Activated CD4-positive, alpha-beta T cell treated with anti-CD3 and anti-CD28 coated beads, Interleukin-2, amount 10 ng/mL, durations not matched to agents 7 days and 5 days (primary cell): ENCODE data around the gene ASB18. TPM values are rescaled to one million over a fixed set of nuclear protein-coding genes. Genes with fewer than 3 reads are reported as not detected.

Experiments used
- CTCF ChIA-PET: fragments of 350-600 bp; sonication (Branson Sonifier 250); formaldehyde crosslinking; loops from one replicate; lab custom pipeline; 2021; ENCODE audit warnings: antibody characterized with exemption; lab: Charles Lee
- POLR2A ChIA-PET: fragments of 350-600 bp; sonication (Branson Sonifier 250); formaldehyde crosslinking; loops from one replicate; lab custom pipeline; 2021; ENCODE audit warnings: antibody characterized with exemption; lab: Charles Lee
- DNase-seq: peaks from one replicate; pipeline ENCODE4 v3.0.0-alpha.2; 2020
- H3K27ac Mint-ChIP-seq: one replicate; pipeline ENCODE4 v1.8.0; 2021; ENCODE audit warnings: mild to moderate bottlenecking, moderate library complexity, mixed read lengths
- H3K27me3 Mint-ChIP-seq: one replicate; pipeline ENCODE4 v1.8.0; 2021; ENCODE audit warnings: mixed read lengths
- H3K36me3 Mint-ChIP-seq: one replicate; pipeline ENCODE4 v1.8.0; 2021; ENCODE audit warnings: low read depth, mixed read lengths
- H3K4me1 Mint-ChIP-seq: one replicate; pipeline ENCODE4 v1.8.0; 2021; ENCODE audit warnings: mixed read lengths
- H3K4me3 Mint-ChIP-seq: one replicate; pipeline ENCODE4 v1.8.0; 2021; ENCODE audit warnings: mild to moderate bottlenecking, moderate library complexity, mixed read lengths
- H3K9me3 Mint-ChIP-seq: one replicate; pipeline ENCODE4 v1.8.0; 2021; ENCODE audit warnings: mixed read lengths
- total RNA-seq, 2 experiments: library from RNA; stranded (reverse); gene quantifications; one replicate each; pipeline ENCODE4 v1.2.3, GENCODE V29; 2021

ASB18 gene
- total RNA-seq, 2 experiments from 2014 or later: not detected

- H3K36me3 Mint-ChIP-seq: no peaks in the 10 kb centered on the region
- CTCF ChIA-PET: interaction anchor here (1.0 kb wide), 1 partner anchor 18 kb away, joined by 3 read pairs; no protein-coding TSS in a partner anchor
Observed at GRCh38 chr2:236223675-236224074, 40.5 kb downstream of the ASB18 start.

GRCh38 chr2:236221798-236222197 is 42.4 kb downstream of the ASB18 start:
- DNase-seq: no peak
- Mint-ChIP-seq H3K27me3 (peaks cover 3% of the 10 kb centered on the region), H3K4me3 (no peak overlapping the region), H3K36me3 (no peaks in the 10 kb centered on the region), H3K4me1 (no peaks in the 10 kb centered on the region), H3K27ac (no peak overlapping the region), H3K9me3 (no peaks in the 10 kb centered on the region)
- ChIA-PET CTCF (no interaction called here), POLR2A (no interaction called here)

More at GRCh38 chr2:236223675-236224074, 40.5 kb downstream of the ASB18 start:
- H3K9me3 Mint-ChIP-seq: peaks cover 6% of the 10 kb centered on the region
- H3K27ac Mint-ChIP-seq: no peak overlapping the region
- POLR2A ChIA-PET: no interaction called here
- H3K4me3 Mint-ChIP-seq: no peak overlapping the region
- H3K4me1 Mint-ChIP-seq: no peaks in the 10 kb centered on the region
- no peak for DNase-seq
- H3K27me3 Mint-ChIP-seq: peaks cover 4% of the 10 kb centered on the region

DNA sequence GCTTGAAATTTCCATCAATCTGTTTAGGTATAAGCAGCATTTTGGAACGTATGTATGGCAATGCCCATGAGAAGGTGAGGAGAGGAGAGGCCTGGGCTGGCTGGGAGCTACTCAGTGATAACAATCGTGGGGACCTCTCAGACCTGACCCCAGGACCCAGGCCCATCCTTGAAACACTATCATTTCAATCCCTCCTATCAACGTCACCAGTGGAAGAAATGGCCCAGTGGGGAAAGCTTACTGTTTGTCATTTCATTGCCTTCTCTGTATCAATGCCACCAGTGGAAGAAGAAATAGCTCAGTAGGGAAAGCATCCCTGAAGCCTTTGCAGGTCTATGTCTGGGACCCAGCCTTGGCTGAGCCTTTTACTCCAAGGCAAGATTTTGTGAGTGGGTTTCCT is 44.8 kb downstream of the ASB18 start:
- ChIA-PET POLR2A (no interaction called here), CTCF (no interaction called here)
- no peak for DNase-seq
- no peak overlapping the region for H3K27ac Mint-ChIP-seq
- no peaks in the 10 kb centered on the region for H3K9me3 Mint-ChIP-seq
- H3K4me3 Mint-ChIP-seq: no peak overlapping the region
- H3K4me1 Mint-ChIP-seq: no peaks in the 10 kb centered on the region
- H3K27me3 Mint-ChIP-seq: peaks cover 1% of the 10 kb centered on the region
- H3K36me3 Mint-ChIP-seq: no peaks in the 10 kb centered on the region

DNA sequence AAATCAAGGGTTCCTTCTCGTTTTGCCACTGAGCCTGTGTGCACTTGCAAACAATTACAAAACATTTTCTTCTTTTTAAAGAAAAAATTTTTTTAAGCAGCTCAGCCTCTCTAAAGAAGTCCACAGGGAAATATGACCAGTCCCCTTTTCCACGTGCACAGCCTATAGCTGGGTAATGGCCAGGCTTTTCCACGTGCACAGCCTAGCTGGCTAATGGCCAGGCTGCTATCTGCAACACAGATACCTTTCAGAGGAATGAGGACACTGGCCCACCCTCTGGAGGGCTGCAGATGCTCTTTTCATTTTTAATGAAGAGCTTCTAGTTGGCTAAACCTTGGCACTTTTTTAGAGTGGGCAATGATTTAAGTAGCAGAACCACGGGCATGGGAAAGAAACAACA is 46.3 kb downstream of the ASB18 start:
- no peaks in the 10 kb centered on the region for H3K36me3 Mint-ChIP-seq
- CTCF ChIA-PET: no interaction called here
- no peak for DNase-seq
- peaks cover 1% of the 10 kb centered on the region for H3K27me3 Mint-ChIP-seq
- POLR2A ChIA-PET: no interaction called here
- no peaks in the 10 kb centered on the region for H3K4me1 Mint-ChIP-seq
- no peak overlapping the region for H3K4me3 Mint-ChIP-seq
- H3K9me3 Mint-ChIP-seq: no peaks in the 10 kb centered on the region
- H3K27ac Mint-ChIP-seq: no peak overlapping the region

DNA sequence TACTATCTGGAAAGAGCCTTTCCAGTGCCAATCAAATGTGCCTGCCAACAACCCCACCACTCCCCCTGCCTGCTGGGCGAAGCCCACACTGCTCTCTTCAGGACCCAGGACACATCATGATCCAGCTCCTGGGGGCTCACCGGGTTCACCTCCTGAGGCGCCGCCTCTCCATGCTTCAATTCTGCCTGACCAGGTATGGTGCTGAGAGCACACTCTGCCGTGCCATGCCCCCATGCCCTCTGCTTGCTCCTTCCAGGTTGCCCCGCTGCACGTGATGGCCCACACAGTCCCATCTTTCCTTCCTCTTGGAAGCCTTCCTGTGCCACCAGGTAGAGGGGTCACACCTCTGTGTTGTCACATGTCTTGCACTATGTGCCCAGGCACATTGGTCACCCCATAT is 47.5 kb downstream of the ASB18 start:
- H3K4me1 Mint-ChIP-seq: no peaks in the 10 kb centered on the region
- no peaks in the 10 kb centered on the region for H3K9me3 Mint-ChIP-seq
- DNase-seq: no peak
- ChIA-PET CTCF (no interaction called here), POLR2A (no interaction called here)
- no peak overlapping the region for H3K27ac Mint-ChIP-seq
- peaks cover 1% of the 10 kb centered on the region for H3K27me3 Mint-ChIP-seq
- no peak overlapping the region for H3K4me3 Mint-ChIP-seq
- no peaks in the 10 kb centered on the region for H3K36me3 Mint-ChIP-seq

GRCh38 chr2:236215761-236216333 is 48.4 kb downstream of the ASB18 start:
- Mint-ChIP-seq H3K36me3 (no peaks in the 10 kb centered on the region), H3K4me1 (no peaks in the 10 kb centered on the region), H3K9me3 (no peaks in the 10 kb centered on the region), H3K27me3 (peaks cover 1% of the 10 kb centered on the region), H3K4me3 (no peak overlapping the region), H3K27ac (no peak overlapping the region)
- CTCF ChIA-PET: no interaction called here
- POLR2A ChIA-PET: no interaction called here
- no peak for DNase-seq

GRCh38 chr2:236215196-236215595 is 49.0 kb downstream of the ASB18 start:
- no peak for DNase-seq
- no peak overlapping the region for H3K27ac Mint-ChIP-seq
- no peaks in the 10 kb centered on the region for H3K36me3 Mint-ChIP-seq
- ChIA-PET POLR2A (no interaction called here), CTCF (no interaction called here)
- H3K4me3 Mint-ChIP-seq: no peak overlapping the region
- no peaks in the 10 kb centered on the region for H3K9me3 Mint-ChIP-seq
- H3K4me1 Mint-ChIP-seq: no peaks in the 10 kb centered on the region
- H3K27me3 Mint-ChIP-seq: peaks cover 1% of the 10 kb centered on the region

GRCh38 chr2:236214376-236214995 is 49.7 kb downstream of the ASB18 start:
- Mint-ChIP-seq H3K27ac (no peak overlapping the region), H3K27me3 (peaks cover 1% of the 10 kb centered on the region), H3K4me3 (no peak overlapping the region), H3K4me1 (no peaks in the 10 kb centered on the region), H3K36me3 (no peaks in the 10 kb centered on the region), H3K9me3 (no peaks in the 10 kb centered on the region)
- POLR2A ChIA-PET: no interaction called here
- CTCF ChIA-PET: no interaction called here
- no peak for DNase-seq

- Mint-ChIP-seq H3K36me3 (no peaks in the 10 kb centered on the region), H3K27ac (no peak overlapping the region), H3K4me1 (no peaks in the 10 kb centered on the region), H3K9me3 (peaks cover 3% of the 10 kb centered on the region), H3K4me3 (no peak overlapping the region), H3K27me3 (no peaks in the 10 kb centered on the region)
- CTCF ChIA-PET: no interaction called here
- no peak for DNase-seq
- POLR2A ChIA-PET: no interaction called here
Observed at GRCh38 chr2:236211296-236211695, 52.9 kb downstream of the ASB18 start.

DNA sequence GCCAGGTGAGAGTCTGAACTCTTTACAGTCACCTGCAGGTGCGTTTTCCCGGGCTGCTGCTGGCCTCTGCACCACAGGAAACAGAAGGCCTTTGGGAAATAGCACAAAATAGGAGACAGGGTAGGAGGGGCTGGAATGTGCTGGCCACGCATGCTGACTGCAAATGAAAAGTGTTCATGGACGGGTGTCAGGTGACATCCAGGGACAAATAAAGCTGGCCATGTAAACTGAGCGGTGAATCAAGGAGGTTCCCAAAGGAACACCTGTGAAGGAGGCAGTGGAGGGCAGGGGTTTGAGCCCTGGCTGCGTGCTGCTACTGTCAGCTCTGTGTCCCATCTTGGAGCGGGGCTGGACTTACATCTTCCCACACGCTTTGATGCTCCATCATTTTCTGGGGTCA is 53.7 kb downstream of the ASB18 start:
- no peak overlapping the region for H3K27ac Mint-ChIP-seq
- no peaks in the 10 kb centered on the region for H3K36me3 Mint-ChIP-seq
- DNase-seq: no peak
- peaks cover 6% of the 10 kb centered on the region for H3K9me3 Mint-ChIP-seq
- ChIA-PET POLR2A (no interaction called here), CTCF (no interaction called here)
- H3K4me3 Mint-ChIP-seq: no peak overlapping the region
- no peaks in the 10 kb centered on the region for H3K4me1 Mint-ChIP-seq
- H3K27me3 Mint-ChIP-seq: no peaks in the 10 kb centered on the region

- Mint-ChIP-seq H3K27me3 (no peaks in the 10 kb centered on the region), H3K4me3 (no peak overlapping the region), H3K36me3 (no peaks in the 10 kb centered on the region), H3K27ac (no peak overlapping the region), H3K9me3 (peaks cover 6% of the 10 kb centered on the region), H3K4me1 (no peaks in the 10 kb centered on the region)
- no peak for DNase-seq
- ChIA-PET POLR2A (no interaction called here), CTCF (no interaction called here)
Observed at GRCh38 chr2:236209996-236210395, 54.2 kb downstream of the ASB18 start.

DNA sequence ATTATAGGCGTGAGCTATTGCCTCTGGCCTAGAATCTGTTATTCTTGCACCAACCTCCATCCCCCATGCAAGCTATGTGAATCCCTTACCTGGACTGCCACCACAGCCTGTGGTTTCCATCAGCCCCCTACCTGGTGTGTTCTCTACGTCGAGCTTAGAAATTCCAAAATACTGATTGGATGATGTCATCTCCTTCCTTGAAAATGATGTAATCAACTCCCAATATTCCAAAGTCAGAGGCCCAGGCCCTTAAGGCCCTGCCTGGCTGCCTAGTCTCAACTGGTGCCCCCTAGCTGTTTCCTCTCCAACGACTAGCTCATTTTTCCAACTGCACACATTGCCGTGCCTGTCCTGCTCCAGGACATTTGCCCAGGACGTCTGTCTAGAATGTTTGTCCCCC is 54.7 kb downstream of the ASB18 start:
- Mint-ChIP-seq H3K27ac (no peak overlapping the region), H3K9me3 (peaks cover 6% of the 10 kb centered on the region), H3K27me3 (no peaks in the 10 kb centered on the region), H3K4me3 (no peak overlapping the region), H3K4me1 (no peaks in the 10 kb centered on the region), H3K36me3 (no peaks in the 10 kb centered on the region)
- ChIA-PET CTCF (no interaction called here), POLR2A (no interaction called here)
- no peak for DNase-seq

DNA sequence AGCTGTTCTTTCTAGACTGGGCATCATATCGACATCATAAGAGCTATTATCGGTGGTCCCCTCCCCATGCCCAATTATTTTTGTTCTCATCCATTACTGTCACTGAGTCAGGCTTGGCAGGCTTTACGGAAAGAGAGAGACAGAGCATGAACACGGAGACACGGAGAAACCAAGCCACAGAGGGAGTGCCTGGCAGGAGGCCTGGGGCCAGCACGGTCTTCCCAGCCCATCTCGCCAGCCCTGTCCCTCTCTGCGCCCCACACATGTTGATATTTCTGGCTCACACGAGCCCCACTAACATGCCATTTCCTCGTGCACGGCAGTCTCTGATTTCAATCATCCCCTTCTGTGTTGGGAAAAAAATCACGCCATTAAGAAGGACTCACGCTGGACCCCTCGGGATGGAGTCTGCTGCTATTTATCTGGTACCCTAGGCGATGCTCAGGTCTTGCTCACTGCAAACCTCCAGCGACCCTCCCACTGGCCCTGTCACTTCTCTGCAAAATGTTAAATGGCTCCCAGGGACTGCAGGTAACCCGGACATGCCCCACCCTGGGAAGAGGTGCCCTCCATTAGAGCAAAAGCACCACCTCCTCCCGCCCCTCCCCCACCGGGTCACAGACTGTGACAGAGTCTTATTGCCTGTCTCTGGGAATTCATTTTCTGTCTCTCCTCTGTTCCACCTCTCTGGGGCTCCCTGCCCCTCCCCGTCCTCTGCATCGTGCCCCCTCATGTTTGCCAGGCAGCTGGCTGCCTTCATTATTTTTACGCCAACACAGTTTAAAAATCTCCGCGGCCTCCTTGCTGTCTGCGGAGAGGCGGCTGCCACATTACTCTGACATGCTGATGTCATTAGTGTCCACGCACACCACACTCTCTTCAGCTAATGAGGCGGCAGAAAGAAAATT is 55.9 kb downstream of the ASB18 start:
- no peak overlapping the region for H3K27ac Mint-ChIP-seq
- no peaks in the 10 kb centered on the region for H3K36me3 Mint-ChIP-seq
- no peaks in the 10 kb centered on the region for H3K27me3 Mint-ChIP-seq
- no peak for DNase-seq
- ChIA-PET CTCF (interaction anchor here (0.6 kb wide), 1 partner anchor 470 kb away, joined by 3 read pairs; no protein-coding TSS in a partner anchor), POLR2A (no interaction called here)
- no peak overlapping the region for H3K4me3 Mint-ChIP-seq
- H3K9me3 Mint-ChIP-seq: peaks cover 6% of the 10 kb centered on the region
- H3K4me1 Mint-ChIP-seq: no peaks in the 10 kb centered on the region
